Measurements from ENCODE around the gene ATP11C.

GRCh38 chrX:139967750-139968149 lies 34.9 kb upstream of the ATP11C start:
- TF ChIP-seq CTCF (conservative IDR thresholded peaks at IDR 0.05; ENCODE audit: low read depth in 2 of 2) (no peak), REST (IDR thresholded peaks at IDR 0.05; ENCODE audit: unreplicated experiment) (no peak), STAT1 (IDR thresholded peaks at IDR 0.05; ENCODE audit: unreplicated experiment) (no peak), POLR2AphosphoS5 (IDR thresholded peaks at IDR 0.05; ENCODE audit: low read depth) (no peak), EZH2phosphoT487 (IDR thresholded peaks at IDR 0.05; ENCODE audit: unreplicated experiment) (no peak), EZH2 (IDR thresholded peaks at IDR 0.05; ENCODE audit: low read depth, unreplicated experiment) (no peak), ETS1 (IDR thresholded peaks at IDR 0.05) (no peak), ZNF331 (CRISPR knock-in tag; IDR thresholded peaks at IDR 0.05; ENCODE audit: low read depth) (no peak)

Measured in GM23338 (cell line).